ENCODE data around the gene KCNJ15. TPM values are rescaled to one million over a fixed set of nuclear protein-coding genes. Genes with fewer than 3 reads are reported as not detected.

The KCNJ15 gene
- total RNA-seq, 1 donor from 2014 or later, result 0.46 TPM

Other genes with a start within 250 kb of the KCNJ15 start
- 18.1 TPM for gene ERG, start 241.5 kb downstream of the KCNJ15 start, total RNA-seq

Measured in Right ventricle myocardium inferior (tissue), 1 donor.